ENCODE measurements around the gene MAN1C1.

DNA sequence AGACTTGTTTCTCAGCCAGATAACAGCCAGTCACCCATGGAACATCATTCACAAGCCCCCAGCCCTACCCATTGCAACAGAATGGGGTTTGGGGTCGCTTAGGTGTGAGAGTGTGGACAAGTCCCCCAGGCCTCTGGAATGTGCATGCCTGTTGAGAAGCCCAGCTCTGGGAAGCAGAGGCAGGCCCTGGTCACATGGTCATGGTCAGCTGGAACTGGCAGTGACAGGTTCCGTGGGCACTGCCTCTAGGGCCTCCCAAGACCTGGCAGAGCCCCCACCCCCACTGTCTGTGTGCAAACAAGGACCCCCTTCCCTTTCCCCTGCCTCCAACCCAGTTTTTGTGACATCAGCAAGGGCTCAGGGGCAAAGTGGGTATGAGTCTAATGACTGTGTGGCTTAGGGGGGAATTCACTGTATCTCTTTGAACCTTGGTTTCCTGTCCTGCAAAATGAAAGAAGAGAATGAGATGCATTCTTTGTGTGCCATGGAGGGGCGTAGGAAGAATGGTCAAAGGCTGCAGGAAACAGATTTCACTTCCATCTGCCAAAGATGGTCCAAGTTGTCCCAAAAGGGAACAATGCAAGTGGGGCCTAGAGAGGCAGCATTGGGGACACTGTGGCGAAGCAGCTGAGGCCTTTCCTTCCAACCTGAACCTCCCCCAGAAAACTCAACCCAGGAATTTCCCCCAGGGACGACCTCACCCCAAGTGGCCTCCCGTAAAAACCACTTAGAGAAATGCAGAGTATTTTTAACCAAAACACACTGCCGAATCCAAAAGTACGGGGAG is 148.7 kb downstream of the MAN1C1 start:
- TF ChIP-seq CTCF (IDR thresholded peaks at IDR 0.05): no peak
- TF ChIP-seq FOXM1 (IDR thresholded peaks at IDR 0.05; ENCODE audit: low read depth): no peak
- TF ChIP-seq EZH2phosphoT487 (IDR thresholded peaks at IDR 0.05; ENCODE audit: borderline replicate concordance, low read depth): no peak
